ENCODE data around the gene SLC4A11.

GRCh38 chr20:3237958-3238615 is 903 bp downstream of the SLC4A11 start:
- TF ChIP-seq POLR2AphosphoS5 (IDR thresholded peaks at IDR 0.05) (no peak), POLR2A (IDR thresholded peaks at IDR 0.05) (no peak)
